GM21737 (cell line): ENCODE measurements around the gene OGFOD3.

ENCODE experiments used
- ATAC-seq: cut with Tn5 transposase; IDR thresholded peaks from one replicate; pipeline ENCODE4 v1.9.1; 2021; ENCODE audit warnings: mild to moderate bottlenecking, moderate library complexity; ENCODE audit not compliant: unreplicated experiment

The OGFOD3 gene

DNA sequence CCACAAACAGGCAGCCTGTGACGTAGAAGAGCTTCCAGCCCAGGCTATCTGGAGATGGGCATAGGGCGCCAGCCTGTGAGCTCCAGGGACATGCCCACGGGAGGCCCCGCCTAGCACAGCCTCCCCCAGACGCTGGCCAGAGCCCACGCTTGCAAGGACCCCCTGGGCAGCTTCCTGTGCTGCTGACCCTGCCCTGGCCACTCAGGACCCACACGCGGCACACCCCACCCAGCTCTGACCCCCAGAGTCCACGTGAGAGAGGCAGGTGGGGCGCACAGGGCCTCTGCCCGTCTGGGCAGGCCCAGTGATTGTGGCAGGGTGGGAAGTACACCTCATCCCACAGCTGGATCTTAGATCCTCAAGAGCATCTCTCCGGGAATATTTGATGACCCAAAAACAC is 28.3 kb upstream of the OGFOD3 start:
- no peak for ATAC-seq

DNA sequence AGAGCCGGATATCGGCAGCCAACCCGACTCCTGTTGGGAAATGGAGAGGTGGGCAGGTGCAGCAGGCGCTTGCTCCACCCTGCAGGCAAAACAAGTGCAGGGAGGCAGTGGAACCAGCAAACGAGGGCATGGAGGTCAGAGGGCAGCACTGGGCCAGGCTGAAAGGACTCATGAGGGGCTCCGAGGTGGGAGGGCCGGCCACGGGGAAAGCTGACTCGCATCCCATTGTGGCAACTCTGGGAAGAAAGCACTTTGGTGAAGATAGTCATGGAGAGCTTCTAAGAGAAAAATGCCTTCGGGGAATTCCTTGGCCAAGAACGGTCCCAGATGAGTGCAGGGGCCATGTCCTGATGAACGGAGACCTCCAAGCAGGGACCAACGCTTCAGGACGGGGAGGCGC is 27.7 kb upstream of the OGFOD3 start:
- no peak for ATAC-seq

DNA sequence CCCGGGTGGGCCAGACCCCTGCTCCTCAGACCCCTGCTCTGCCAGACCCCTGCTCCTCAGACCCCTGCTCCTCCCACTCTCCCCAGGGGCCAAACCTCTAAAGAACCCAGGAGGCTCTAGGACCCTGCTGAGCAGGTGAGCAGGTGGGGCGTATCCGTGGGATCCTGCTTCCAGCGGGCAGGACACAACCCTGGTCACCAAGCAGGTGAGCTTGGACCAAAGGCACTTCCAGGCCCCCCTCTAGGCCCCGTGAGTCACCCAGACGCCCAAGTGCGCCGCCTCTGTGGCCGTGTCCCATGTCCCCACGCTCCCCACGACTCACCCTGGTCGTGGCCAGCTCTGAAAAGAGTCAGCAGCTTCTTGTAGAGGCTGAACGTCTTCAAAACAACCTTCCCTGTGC is 27.2 kb upstream of the OGFOD3 start:
- ATAC-seq: no peak

DNA sequence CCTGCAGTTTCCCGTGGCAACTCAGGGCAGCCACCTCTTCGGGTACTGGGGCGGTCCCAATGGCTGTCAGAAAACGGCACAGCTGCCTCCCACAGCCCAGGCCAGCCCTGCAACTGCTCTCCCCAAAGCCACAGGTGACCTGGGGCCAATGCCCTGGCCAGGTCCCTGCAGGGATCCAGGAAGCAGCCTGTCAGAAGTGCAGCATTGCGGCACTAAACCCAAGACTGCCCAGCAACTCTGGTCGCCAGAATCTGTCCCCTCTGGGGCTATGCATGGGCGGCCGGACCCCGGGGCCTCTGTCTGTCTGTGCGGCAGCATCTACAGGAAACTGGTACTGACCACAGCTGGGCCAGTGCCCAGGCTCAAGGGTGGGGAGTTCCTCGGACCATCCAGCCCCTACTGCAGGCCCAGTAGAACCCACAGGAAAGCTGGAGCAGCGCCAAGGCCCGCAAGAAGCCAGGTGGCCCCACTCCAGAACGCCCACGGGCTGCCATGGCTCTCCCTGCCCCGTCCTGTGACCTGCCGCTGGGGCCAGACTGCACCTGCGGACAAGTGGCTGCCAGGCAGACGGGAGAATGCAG is 26.6 kb upstream of the OGFOD3 start:
- ATAC-seq: no peak

DNA sequence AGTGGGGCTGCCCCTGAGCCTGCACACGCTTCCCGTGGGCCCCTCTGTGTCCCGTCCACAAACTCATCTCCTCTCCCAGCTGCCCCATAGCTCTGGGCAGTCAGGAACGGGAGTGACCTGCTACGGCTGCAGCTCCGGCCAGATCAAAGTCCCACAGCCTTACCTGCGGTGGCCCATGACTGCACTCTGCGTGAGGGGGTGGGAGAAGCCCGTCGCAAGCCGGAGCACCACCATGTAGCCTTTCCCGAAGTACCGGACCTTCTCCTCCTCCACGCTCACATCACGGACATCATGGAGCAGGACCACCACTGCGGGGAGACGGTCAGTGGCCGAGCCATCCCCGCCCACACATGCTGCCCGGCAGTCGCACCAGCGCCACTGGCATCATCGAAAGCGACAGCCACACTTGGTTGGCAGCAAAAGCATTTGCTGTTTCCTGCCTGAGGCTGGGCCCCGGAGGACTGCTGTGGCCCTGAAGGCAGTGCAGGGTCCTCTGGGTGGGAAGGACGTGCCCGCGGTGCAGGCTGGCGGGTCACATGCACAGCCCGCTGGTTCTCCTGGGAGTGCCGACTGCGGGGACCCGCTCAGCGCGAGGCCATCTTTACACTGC is 26.0 kb upstream of the OGFOD3 start:
- ATAC-seq: no peak

DNA sequence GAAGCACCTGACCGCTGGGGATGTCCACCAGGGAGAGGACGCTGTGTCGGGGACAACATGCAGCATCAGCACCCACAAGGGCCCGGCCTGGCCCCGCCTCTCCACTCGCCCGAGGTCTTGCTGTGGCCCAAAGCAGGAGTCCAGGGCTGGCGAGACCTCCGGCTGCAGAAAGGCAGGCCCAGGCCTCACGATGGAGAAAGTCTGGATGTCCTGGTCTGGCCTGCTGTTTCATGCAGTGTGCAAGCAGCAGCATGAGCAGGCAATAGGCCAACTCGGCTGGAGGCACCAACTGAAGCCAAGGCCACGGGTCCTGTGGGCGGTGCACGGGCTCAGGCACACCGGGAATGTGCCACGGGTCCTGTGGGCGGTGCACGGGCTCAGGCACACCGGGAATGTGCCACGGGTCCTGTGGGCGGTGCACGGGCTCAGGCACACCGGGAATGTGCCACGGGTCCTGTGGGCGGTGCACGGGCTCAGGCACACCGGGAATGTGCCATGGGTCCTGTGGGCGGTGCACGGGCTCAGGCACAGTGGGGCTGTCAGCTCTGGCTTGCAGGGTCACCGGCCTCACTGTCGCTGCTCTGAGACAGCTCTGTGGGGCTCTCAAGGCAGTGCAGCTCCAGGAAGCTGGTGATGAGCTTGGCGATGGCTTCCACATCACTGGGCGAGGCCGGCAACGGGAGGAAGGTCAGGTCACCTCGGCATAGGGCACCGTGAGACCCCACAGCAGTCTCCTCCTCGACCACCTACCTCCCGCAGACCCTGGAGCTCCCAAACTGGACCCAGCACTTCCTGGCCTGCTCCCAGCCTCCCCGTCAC is 25.3 kb upstream of the OGFOD3 start:
- no peak for ATAC-seq

DNA sequence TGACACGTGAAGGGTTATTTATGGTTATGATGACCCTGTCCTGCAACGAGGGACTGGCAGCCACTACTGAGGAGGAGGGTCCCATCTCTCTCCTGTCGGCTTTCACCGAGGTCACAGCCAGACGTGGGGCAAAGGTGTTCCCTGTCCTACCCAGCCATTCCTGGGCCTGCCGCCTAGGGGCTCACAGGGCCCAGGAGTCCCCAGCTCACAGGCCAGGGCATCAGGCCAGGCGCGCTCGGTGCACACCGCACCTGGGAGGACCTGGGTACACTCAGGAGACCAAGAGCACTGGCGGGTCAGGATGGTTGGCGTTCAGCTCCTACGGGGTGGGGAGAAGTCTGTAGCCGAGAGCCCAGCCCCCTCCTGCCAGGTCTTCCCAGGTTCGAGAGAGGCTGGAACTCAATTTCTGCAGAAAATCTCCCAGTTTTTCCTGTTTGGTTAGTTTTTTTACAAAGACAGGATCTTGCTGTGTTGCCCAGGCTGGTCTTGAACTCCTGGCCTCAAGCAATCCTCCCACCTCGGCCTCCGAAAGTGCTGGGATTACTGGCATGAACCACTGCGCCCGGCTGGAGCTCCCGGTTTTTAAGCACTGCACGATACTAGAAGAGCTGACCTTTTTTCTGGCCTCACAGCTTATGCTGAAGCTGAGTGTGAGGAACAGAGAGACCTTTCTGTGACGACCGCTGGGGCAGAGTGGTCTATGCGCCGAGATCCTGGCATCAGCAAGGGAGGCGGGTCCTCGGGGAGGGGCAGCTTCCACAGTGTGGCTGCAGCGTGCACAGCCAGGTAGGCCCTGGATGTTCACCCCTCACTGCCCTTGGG is 24.5 kb upstream of the OGFOD3 start:
- no peak for ATAC-seq

DNA sequence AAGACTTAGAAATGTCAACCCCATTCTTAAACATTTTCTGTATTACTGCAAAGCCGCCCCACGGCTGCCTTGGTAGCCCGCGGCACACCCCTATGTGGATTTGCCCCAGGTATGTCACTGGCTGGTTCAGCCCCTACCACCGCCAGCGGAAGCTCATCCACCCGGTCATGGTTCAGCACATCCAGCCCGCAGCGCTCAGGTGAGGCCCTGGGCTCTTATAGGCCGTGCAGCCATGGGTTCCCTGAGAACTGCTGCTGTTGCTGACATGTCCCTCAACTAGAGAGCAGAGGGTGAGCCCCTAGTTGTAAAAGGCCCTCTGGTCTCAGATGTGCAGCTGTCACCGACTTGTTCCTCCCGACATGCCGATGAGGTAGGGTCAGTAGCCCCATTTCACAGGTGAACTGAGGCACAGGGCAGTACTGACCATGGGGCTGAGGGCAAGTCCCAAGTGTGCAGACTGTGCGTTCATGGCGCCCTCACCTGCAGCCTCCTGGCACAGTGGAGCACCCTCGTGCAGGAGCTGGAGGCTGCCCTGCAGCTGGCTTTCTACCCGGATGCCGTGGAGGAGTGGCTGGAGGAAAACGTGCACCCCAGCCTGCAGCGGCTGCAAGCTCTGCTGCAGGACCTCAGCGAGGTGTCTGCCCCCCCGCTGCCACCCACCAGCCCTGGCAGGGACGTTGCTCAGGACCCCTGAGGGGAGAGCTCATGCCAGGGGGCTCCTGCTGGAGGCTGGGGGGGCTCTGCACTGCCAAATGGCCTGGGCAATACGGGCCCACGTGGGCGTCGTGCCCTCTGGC is 23.5 kb upstream of the OGFOD3 start:
- ATAC-seq: no peak

DNA sequence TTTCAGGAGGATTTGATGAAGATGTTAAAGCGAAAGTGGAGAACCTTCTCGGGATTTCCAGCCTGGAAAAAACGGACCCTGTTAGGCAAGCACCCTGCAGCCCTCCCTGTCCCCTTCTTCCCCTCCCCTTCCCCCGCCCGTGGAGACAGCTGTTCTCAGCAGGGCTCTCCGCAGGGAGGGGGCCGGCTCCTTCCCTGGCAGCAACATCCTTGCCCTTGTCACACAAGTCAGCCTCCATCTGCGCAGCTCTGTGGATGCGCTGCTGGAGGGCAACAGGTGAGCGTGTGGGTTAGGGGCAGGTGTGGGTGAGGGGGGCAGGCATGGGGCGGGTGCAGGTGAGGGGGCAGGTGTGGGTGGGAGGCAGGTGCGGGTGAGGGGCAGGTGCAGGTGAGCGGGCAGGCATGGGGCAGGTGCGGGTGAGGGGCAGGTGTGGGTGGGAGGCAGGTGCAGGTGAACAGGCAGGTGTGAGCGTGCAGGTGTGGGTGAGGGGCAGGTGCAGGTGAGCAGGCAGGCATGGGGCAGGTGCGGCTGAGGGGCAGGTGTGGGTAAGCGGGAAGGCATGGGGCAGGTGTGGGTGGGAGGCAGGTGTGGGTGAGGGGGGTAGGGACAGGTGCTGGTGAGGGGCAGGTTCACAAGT is 22.7 kb upstream of the OGFOD3 start:
- ATAC-seq: no peak

DNA sequence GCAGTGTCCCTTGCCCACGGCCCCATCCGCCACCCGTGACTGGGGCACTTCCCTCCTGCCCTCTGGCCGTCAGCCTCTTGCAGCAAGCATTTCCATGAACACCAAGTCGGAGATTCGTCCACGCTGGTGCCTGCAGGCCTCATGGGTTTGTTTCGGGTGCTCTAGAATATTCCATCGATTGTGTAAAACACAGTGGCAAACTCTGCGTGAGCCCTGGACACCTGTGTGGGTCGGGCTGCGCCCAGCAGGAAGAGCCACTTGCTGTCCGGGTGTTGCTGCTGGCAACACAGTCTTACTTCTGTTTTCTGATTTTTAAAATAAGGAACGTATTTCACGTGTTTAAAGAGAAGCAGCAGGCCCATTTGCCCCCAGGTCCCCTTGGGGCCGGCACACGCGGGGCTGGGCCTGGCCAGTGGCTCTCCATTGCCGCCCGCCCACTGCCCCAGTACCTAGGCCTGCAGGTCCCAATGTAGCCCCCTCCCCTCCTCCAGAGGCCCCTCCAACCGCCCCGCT is 22.1 kb upstream of the OGFOD3 start:
- ATAC-seq: no peak

DNA sequence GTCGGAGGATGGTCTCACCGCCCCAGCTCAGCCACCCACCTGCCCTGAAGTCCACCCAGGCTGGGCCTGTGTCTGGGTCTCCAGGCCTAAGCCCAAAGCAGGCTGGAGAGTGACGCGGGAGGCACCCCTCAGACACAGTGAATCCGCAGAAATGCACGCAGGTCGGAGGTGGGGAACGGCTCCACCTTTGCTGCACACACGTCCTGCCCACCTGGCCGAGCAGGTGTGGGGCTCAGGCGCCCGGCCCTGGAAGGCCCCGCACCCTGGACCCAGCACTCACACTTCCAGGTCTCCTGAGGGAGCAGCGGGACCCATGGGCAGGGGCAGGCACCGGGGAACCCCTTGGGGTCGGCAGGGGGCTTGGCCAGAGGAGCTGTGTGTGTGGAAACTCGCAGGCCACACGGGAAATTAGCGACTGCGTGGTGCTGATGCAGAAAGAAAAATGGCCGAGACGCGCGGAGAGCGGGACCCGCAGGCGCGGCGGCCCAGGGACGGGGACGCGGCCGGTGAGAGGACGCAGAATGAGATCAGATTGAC is 21.5 kb upstream of the OGFOD3 start:
- no peak for ATAC-seq

DNA sequence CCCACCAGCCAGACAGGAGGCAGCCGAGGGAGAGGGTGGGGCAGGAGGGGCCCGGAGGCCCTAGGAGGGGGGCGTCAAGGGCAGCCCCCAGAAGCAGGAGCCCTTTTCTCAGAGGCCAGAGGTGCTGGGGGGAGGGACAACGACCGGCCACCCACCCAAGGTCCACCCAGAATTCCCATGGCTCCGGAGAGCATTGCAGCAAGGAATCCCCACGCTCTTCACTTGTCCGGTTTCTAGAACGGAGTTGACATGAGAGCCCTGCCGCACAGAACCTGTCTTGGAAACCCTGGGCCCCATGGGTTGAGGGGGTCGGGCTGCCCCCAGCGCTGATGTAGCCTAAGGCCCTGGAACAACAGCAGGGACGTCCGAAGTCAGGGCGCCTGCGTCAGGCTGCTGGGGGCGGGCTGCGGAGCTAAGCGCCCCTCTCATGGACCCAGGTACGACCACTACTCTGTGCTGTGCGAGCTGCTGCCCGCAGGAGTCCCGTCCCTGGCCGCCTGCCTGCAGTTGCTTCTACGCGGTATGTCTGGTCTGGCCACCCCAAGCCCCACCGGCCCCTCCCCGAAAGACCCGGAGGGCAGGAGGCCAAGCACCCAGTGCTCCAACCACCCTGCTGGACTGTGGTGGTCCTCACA is 20.9 kb upstream of the OGFOD3 start:
- no peak for ATAC-seq

DNA sequence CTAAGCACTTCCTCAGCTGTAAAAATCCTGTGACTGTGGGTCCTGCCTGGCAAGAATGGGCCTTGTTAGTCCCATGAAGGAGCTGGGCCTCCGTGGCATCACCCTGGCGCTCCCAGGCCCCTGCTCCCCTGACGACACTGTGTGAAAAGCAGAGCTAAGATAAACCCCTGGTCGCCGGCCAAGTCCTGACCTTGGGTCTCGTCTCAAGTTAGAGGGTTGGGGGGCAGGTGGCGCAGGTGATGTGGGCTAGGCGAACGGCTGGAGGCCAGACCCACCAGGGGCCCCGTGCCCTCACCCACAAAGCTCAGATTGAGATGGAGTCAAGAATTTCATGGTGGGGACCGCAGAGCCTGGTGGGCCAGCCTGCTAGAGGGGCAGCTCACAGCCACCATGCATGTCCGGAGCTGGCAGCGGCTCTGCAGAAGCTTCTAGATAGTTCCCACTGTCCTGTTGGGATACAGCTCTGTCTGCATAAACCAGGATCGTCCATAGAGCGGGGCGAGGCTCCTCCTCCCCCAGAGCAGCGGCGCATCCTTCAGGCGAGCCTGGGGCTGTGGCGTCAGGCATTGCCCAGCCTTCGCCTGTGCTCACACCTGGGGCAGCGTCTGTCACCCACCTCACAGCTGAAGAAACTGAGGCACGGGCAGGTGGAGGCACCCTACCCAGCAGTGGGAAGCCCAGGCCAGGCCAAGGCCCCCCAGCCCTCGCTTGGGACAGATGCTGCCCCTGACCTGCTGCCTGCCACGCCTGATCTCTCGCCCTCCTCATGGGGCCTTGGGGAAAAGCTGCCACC is 20.2 kb upstream of the OGFOD3 start:
- no peak for ATAC-seq

DNA sequence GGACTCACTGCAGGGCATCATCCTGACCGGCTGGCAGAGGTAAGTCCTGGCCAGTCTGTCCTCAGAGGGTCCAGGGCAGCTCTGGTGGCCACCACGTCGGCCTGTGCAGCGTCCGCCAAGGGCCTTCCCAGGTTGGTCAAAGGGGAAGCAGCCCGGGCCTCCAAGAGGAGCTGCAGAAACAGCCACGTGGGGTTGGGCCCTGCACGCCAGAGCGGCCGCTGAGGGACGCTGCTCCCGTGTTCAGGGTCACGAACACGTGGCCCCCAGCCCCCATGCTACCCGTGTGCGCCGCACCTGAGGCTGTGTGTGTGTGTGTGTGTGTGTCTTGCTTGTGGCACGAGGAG is 18.9 kb upstream of the OGFOD3 start:
- no peak for ATAC-seq

DNA sequence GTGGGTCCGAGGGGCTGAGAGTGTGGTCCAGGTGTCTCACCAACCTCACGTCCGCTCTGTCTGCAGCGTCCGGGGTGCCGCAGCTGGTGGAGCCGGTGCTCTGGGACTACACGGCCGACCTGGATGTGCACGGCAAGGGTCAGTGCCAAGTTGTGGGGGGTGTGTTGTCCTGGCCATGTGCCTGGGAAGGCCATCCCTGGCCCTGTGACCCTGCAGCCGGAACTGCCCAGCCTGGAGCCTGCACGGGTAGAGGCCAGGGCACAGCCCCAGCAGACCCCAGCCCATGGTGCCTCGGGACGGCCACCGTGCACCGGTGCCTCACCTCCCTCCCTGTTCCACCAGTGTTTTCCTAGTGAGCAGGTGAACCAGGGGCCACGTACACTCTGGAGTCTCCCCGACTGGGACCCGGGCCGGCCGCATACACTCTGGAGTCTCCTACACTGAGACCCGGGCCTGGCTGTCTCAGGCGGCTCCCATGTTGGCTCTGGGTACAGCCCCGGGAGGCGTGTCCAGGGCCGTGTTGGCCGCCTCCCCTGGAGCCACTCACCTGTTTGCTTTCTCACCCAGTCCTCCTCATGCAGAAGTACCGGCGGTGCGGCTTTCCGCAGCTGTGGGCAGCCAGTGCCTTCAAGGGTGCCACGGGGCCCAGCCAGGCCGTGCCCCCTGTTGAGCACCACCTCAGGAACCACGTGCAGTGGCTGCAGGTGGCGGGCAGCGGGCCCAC is 18.4 kb upstream of the OGFOD3 start:
- no peak for ATAC-seq

DNA sequence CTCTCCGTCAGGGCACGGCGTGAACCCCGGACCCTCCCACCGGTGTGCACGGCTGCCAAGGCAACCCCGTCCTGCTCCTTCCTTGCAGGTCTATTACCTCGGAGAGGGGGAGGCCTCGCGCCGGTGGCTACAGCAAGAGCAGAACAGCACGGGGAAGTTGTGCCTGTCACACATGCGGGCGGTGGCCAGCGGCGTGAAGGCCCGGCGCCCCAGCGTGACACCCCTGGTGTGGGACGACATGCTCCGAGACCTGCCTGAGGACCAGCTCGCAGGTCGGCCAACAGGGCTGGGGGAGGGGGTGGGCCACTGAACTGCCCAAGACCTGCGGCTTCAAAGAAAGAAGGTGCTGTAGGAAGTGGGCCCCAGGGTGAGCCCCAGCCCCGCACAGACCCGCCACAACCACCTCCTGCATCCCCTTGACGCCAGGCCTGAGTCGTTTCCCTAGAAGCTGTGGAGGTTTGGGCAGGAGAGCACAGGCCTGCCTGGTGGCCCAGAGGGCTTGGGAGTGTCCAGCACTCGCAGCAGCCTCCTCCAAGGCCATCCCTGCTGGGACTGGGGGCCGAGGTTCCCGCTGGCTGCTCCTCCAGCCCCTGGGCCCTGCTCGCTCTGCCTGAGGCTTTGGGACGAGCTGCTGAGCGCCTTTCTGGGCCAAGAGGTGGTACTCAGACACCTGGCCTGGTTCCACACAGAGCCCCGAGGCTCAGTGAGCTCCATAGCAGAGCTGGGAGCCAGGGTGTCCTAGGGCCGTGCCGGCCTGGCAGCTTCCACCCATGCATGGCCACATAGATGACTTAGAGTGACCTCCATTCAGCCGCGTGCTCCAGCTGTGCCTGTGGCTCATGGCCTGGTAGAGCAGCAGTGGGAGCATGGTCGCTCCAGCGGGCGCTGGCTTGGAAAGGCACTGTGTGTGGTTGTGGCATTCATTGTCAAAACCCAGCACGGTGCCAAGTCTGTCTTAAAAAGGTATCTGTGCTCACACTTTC is 17.5 kb upstream of the OGFOD3 start:
- ATAC-seq: no peak

DNA sequence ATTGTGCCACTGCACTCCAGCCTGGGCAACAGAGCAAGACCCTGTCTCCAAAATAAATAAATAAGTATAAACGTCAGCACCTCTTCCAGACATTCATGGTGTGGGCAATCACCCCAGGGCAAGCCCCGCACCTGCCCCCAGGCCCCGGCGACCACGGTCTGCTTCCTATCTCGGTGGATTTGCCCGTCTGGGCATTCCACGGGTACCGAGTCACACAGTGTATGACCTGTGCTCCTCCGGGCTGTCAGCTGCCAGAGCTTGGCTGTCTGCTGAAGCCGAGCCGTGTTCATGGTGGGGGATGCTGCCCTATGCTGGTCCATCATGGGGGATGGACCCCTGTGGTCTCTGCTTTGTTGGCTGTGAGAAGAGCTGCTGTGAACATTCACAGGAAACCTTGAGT is 16.7 kb upstream of the OGFOD3 start:
- ATAC-seq: no peak
